ENCODE data around the gene TCF7L2. TPM values are rescaled to one million over a fixed set of nuclear protein-coding genes. Genes with fewer than 3 reads are reported as not detected.

TCF7L2 gene
- total and polyA plus RNA-seq, 9 of the 15 experiments (the other 6 are each of a cell fraction or from before 2014, with no cell fraction given), result 0.32 to 2.8 (median 0.92) TPM

GRCh38 chr10:113047605-113047962 lies 97.5 kb downstream of the TCF7L2 start (continued):
- TF ChIP-seq THAP7 (CRISPR knock-in tag; IDR thresholded peaks at IDR 0.05) (no peak), ZNF717 (CRISPR knock-in tag; IDR thresholded peaks at IDR 0.05) (no peak)

DNA sequence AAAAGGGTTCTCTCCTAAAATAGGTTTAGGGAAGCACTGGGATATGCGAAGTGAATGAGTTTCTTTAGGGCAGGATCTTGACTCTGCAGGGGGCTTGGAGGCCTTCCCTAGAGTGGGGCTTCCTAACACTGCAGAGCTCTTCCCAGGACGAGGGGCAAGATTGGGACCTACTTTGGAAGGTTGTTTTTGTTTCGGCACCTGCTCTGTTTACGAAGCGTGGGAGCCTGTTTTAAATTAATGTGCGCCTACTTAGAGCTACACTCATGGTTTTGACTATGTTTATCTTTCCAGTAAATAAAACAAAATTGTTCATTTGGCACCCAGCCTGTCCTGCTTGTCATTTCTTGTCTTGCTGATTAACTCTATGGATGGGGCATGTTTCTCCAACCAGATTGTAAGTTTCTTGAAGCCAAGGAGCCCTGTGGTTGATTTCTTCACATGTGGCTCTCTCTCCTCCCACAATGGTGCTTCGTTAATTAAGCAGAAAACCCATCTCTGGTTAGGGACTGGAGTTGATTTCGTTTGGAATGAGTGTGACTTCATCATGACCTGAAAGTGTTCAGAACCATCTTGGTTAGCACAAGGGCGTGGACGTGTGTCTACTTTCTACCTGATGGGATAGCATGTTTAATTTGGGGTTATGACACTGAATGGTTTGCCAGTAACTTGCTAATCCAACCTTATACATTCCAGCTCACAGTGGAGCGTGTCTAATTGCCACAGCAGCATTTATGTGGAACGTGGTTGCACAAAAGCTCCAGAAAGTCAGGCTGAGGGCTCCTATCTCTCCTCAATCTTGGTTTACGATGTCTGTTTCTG lies 98.1 kb downstream of the TCF7L2 start:
- H3K27ac ChIP-seq (ENCODE audit: extremely low read depth, low read depth, low read length), result no peak overlapping the region
- WGBS (ENCODE audit: insufficient coverage, low coverage, missing lambda C conversion rate), result 31% methylated on average over 10 of the region's 13 CpGs
- ChIA-PET CTCF (ENCODE audit: low intra/inter-chr PET ratio) (no interaction called here), POLR2A (interaction anchor here (1.4 kb wide), 1 partner anchor 12 kb away, joined by 4 read pairs; no protein-coding TSS in a partner anchor)
- FAIRE-seq (no peak), ATAC-seq (no peak), DNase-seq (ENCODE audit: extremely low read depth in 1 of 4, low spot score in 3 of 4) (no peak)
- H3K9me1 ChIP-seq (ENCODE audit: control insufficient read depth, insufficient read depth, low read length), result no peaks in the 10 kb centered on the region
- BruUV-seq (replicated peaks), result no TSS peak
- no peaks in the 10 kb centered on the region for H3K9me3 ChIP-seq (replicated peaks; ENCODE audit: control insufficient read depth, insufficient read depth, low read depth, low read length)
- H2AFZ ChIP-seq (ENCODE audit: low read depth, low read length), result no peak overlapping the region
- in situ Hi-C loops (cut with MboI), result no loop called here
- TF ChIP-seq TFAM (CRISPR knock-in tag; conservative IDR thresholded peaks at IDR 0.05) (no peak), ZBED1 (IDR thresholded peaks at IDR 0.05) (no peak), ZNF740 (CRISPR knock-in tag; IDR thresholded peaks at IDR 0.05) (no peak), ZNF740 (tag; IDR thresholded peaks at IDR 0.05) (no peak), TAL1 (IDR thresholded peaks at IDR 0.05) (no peak)
- TF ChIP-seq, protein P1, sequence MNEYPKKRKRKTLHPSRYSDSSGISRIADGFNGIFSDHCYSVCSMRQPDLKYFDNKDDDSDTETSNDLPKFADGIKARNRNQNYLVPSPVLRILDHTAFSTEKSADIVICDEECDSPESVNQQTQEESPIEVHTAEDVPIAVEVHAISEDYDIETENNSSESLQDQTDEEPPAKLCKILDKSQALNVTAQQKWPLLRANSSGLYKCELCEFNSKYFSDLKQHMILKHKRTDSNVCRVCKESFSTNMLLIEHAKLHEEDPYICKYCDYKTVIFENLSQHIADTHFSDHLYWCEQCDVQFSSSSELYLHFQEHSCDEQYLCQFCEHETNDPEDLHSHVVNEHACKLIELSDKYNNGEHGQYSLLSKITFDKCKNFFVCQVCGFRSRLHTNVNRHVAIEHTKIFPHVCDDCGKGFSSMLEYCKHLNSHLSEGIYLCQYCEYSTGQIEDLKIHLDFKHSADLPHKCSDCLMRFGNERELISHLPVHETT (CRISPR knock-in tag; conservative IDR thresholded peaks at IDR 0.05 in 1 of 2, IDR thresholded peaks at IDR 0.05 in 1 of 2), result no peak
- H3K4me2 ChIP-seq (ENCODE audit: insufficient read depth, low read length), result no peak overlapping the region
- no peaks in the 10 kb centered on the region for H3K79me2 ChIP-seq (ENCODE audit: control insufficient read depth, insufficient read depth, low read length)
- no peak overlapping the region for H3K9ac ChIP-seq (ENCODE audit: insufficient read depth in 1 of 2, low read depth in 2 of 2, low read length in 2 of 2)
- no peak overlapping the region for H3K4me3 ChIP-seq
- peaks cover 0 to 13% of the 10 kb centered on the region in 2 experiments; a peak in 2 of 5 replicates for H3K27me3 ChIP-seq (ENCODE audit: control insufficient read depth in 2 of 2, insufficient read depth in 2 of 2, low read length in 2 of 2)
- intact Hi-C loops (cut with micrococcal nuclease), result no loop called here
- no peaks in the 10 kb centered on the region for H3K36me3 ChIP-seq (ENCODE audit: control insufficient read depth, insufficient read depth, low read length)
- H3K4me1 ChIP-seq (replicated peaks in 1 of 2; ENCODE audit: control insufficient read depth in 2 of 2, insufficient read depth in 2 of 2, low read length in 2 of 2), result no peaks in the 10 kb centered on the region
- no peaks in the 10 kb centered on the region for H4K20me1 ChIP-seq (replicated peaks; ENCODE audit: control insufficient read depth, insufficient read depth, low read length)
